ENCODE data around the gene POLR2I.

Gene POLR2I

GRCh38 chr19:36120984-36121358 is 6.3 kb upstream of the POLR2I start:
- H3K4me3 ChIP-seq (ENCODE audit: low read depth, low read length), result no peak overlapping the region
- DNase-seq, result no peak
- no peak overlapping the region for H3K27ac ChIP-seq
- TF ChIP-seq CTCF (IDR thresholded peaks at IDR 0.05; ENCODE audit: low read depth, low read length, missing control alignments), result no peak
- H3K36me3 ChIP-seq (replicated peaks), result peaks cover 45% of the 10 kb centered on the region
- H3K27me3 ChIP-seq (replicated peaks), result no peaks in the 10 kb centered on the region
- in situ Hi-C loops (cut with HindIII; ENCODE audit: low pct_ligation_motif_present, low sequenced_read_pairs), result no loop called here

- H3K27ac ChIP-seq, result no peak overlapping the region
- H3K27me3 ChIP-seq (replicated peaks), result no peaks in the 10 kb centered on the region
- no peak for DNase-seq
- in situ Hi-C loops (cut with HindIII; ENCODE audit: low pct_ligation_motif_present, low sequenced_read_pairs), result no loop called here
- TF ChIP-seq CTCF (IDR thresholded peaks at IDR 0.05; ENCODE audit: low read depth, low read length, missing control alignments), result no peak
- H3K36me3 ChIP-seq (replicated peaks), result peaks cover 40% of the 10 kb centered on the region
- no peak overlapping the region for H3K4me3 ChIP-seq (ENCODE audit: low read depth, low read length)
These were observed 5.7 kb upstream of the POLR2I start for GRCh38 chr19:36120092-36120983.

GRCh38 chr19:36116344-36116637 is 1.6 kb upstream of the POLR2I start:
- in situ Hi-C loops (cut with HindIII; ENCODE audit: low pct_ligation_motif_present, low sequenced_read_pairs), result no loop called here
- DNase-seq, result no peak
- Histone ChIP-seq H3K27ac (no peak overlapping the region), H3K36me3 (replicated peaks) (peaks cover 15% of the 10 kb centered on the region), H3K27me3 (replicated peaks) (no peaks in the 10 kb centered on the region), H3K4me3 (ENCODE audit: low read depth, low read length) (peak overlapping the region; percentile 73)
- no peak for TF ChIP-seq CTCF (IDR thresholded peaks at IDR 0.05; ENCODE audit: low read depth, low read length, missing control alignments)

- TF ChIP-seq CTCF (IDR thresholded peaks at IDR 0.05; ENCODE audit: low read depth, low read length, missing control alignments), result no peak
- peak; percentile 18 for DNase-seq
- H3K27me3 ChIP-seq (replicated peaks), result no peaks in the 10 kb centered on the region
- peaks cover 15% of the 10 kb centered on the region for H3K36me3 ChIP-seq (replicated peaks)
- H3K27ac ChIP-seq, result peak within 1 kb of the TSS; percentile 46
- in situ Hi-C loops (cut with HindIII; ENCODE audit: low pct_ligation_motif_present, low sequenced_read_pairs), result no loop called here
- peak within 1 kb of the TSS; percentile 80 for H3K4me3 ChIP-seq (ENCODE audit: low read depth, low read length)
These were observed 1.0 kb upstream of the POLR2I start, which contains the start of gene TBCB for GRCh38 chr19:36115453-36116343. TBCB (plus strand) TSS chr19:36115468; CDS start chr19:36115561, 93 bp downstream.

- H3K27me3 ChIP-seq (replicated peaks), result no peaks in the 10 kb centered on the region
- in situ Hi-C loops (cut with HindIII; ENCODE audit: low pct_ligation_motif_present, low sequenced_read_pairs), result no loop called here
- TF ChIP-seq CTCF (IDR thresholded peaks at IDR 0.05; ENCODE audit: low read depth, low read length, missing control alignments), result peak; percentile 33
- H3K27ac ChIP-seq, result peak overlapping the region; percentile 46
- peaks cover 5% of the 10 kb centered on the region for H3K36me3 ChIP-seq (replicated peaks)
- H3K4me3 ChIP-seq (ENCODE audit: low read depth, low read length), result peak overlapping the region; percentile 80
- DNase-seq, result peak; percentile 15
These were observed 568 bp downstream of the POLR2I start for GRCh38 chr19:36113894-36114720.
